Stimulated activated naive CD8-positive, alpha-beta T cell treated with anti-CD3 and anti-CD28 coated beads, Interleukin-15, Interleukin-2, amounts not matched to agents 100 U/mL and 50 U/mL, for 24 hours (primary cell): ENCODE data around the gene TMEM44.
"Not testable (repeated sequence)": the region's sequence is repeated elsewhere in the genome, so short reads cannot be mapped to it uniquely, and the experiment has no call there.

Source experiments
- ATAC-seq: fragments of 150-1000 bp; cut with Tn5 transposase; one replicate; pipeline ENCODE4 v1.10.0; 2021
- DNase-seq: peaks from one replicate; pipeline ENCODE4 v3.0.0; 2021

Gene TMEM44

DNA sequence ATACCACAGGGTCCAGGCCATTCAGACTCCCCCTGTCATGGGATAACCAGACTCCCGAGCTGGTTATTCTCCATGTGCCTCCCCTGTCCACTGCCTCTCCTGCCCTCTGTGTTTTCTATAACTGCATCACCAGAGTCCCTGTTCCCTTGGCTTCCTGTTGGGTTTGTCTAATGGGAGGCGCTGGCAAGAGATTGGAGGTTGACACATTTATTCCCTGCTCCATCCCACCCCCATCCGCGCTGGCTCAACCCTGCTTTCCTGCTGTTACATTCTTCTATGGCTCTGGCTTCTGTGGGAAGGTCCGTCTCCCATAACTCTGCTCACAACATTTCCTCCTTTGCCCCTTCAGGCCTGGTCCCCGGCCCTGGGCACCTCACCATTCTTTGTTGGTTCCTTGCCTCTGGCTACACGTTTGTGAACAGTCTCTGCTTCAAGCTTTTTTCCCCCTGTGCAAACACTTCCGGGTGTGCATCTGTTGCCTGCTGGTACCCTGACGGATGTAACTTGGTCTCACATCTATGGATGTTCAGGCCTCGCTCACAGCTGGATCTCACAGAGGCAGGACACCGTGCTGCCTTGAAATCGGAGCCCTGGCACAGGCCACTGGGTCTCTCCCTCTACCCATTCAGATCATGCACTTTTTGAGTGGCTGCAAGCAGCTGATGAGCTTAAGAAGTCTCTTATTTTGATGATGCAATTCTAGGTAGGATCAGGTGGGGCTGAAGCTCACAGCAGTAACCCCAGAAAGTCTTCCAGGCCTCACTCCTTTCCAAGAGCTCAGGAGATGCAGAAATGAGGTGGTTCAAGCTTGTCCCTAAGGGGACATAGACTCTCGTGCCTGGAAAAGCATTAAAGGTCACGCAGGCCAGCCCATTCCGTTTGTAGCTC, 77.8 kb downstream of the TMEM44 start:
- DNase-seq = no peak
- ATAC-seq = no peak

DNA sequence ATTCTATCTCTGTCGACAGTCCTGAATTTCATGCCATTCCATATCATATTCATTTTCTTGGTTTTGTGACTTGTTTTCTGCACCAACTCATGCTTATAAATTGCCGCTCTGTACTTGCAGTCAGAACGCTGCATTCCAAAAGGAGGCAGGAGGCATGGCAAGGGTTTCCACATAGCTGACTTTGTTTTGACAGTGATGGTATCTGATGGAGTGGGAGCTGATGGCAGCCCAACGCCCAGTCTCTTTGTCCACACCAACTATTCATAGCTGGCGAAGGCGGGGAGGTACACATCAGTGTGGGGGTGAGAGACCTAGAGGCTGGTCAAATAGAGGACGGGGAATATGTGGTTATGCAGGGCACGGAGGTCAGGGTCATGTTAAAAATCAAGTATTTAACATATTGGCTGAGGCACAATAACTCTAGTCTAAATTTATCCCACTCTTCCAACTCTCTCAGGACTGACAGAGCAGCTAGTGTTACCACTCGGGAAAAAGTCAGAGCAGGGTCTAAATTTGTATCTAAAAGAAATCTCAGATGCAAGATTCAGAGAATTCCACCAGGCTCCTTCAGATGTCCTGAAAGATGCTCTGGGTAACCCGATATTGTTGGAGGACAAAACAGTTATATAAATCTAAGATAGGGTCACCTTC, 78.6 kb downstream of the TMEM44 start:
- DNase-seq (no peak), ATAC-seq (no peak)

DNA sequence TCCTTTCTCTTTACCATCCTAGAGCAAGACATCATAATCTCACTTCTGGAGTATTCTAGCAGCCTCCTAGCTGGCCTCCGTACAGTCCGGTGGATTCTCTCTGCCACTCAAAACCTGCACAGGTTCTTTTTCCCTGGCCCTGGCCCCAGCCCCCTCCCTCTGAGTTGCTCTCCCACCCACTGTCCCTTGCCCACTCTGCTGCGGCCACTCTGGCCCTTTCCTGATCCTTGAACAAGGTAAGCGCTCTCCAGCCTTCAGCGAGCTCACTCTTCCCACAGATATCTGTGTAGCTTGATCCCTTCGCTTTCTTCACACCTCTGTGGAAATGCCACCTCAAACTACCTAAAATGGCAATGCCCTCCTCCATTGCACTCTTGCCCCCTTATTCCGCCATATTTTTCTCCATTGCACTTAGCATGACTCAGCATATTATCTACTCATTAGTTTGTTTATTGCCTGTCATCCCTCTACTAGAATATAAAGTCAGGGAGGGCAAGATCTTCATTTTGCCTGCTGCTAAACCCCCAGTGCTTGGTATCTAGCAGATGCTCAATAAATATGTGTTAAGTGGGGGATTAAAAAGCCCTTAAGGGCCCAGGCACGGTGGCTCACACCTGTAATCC, 80.8 kb downstream of the TMEM44 start:
- no peak for ATAC-seq
- no peak for DNase-seq

DNA sequence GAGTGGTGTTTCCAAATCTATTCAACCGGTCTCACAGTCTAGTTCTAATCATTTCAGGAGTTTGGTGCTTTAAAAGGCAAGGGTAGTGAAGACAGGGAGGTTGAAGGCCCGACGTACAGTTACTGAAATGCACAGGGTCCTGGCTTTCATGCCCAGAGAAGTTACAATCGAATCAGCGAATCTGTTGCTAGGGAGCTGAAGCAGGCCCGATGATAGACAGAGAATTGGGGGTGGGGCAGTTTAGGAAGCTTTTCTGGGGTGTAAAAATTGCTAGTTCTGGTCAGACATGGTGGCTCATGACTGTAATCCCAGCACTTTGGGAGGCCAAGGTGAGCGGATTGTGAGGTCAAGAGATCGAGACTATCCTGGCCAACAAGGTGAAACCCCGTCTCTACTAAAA, 83.4 kb downstream of the TMEM44 start:
- DNase-seq = no peak
- ATAC-seq = no peak

DNA sequence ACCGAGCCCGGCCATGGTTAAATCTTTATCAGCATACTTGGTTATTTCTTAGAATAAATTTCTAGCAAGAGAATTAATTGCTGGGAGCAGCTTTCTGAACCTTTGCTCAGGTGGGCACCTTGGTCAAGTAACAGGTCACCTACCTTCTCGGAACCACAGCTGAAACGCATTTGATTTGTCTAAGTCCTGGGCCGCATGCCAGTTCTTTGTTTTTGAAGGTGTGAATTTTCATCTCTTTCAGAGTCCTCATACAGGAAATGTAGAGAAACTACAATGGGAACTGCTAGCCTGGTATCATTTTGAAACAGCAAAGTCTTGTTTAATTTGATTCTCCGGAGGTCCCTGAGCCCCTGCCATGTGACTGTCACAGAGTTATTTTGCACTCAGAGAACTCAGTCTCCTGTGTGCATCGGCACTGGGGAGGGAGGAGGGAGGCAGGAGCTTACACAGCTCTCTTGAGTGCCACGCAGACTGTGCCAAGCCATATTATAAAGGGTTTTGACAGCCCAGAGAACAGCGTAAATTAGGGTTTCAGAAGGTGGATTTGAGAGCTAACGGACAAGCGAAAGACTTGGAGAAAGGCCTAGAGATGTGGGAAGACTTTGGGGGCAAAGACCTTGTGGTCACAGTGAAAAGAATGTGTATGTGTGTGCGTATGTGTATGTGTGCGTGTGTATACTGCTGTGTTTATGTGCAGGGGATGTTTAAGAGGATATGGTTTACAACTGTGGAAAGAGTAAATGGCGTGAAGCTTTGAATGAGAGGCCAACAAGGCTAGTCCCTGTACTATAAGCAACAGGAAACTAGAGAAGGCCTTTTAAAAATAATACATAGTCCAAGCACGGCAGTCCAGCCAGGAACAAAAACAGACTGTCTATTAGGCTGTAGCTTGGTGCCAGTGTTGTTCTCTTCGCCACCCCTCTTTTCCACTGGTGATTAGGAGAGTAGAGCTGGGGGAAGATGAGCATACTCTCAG, 84.6 kb downstream of the TMEM44 start:
- no peak for DNase-seq
- no peak for ATAC-seq

DNA sequence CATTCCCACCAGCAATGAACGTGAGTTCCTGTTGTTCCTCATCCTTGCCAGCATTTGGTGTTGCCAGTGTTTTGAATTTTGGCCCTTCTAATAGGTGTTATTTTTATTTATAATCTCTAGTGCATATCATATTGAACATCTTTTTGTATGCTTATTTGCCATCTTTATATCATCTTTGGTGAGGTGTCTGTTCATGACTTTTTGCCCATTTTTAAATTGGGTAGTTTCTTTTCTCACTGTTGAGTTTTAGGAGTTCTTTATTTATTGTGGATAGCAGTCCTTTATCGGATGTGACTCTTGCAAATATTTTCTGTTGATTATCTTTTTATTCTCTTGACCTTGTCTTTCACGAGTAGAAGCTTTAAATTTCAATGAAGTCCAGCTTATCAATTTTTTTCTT, 86.2 kb downstream of the TMEM44 start:
- DNase-seq (no peak), ATAC-seq (no peak)

DNA sequence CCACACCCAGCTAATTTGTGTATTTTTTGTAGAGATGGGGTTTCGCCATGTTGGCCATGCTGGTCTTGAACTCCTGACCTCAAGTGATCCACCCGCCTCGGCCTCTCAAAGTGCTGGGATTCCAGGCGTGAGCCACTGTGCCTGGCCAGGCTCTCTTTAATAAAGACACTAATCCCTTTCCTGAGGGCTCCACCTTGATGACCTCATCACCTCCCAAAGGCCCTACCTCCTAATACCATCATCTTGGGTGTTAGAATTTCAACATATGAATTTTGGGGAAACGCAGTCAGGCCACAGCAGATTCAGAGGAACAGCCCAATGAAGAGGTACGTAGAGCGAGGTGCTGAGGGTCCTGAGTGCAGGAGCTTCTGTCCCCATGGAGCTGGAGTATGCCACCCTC, 87.7 kb downstream of the TMEM44 start:
- ATAC-seq, DNase-seq: not testable (repeated sequence)

DNA sequence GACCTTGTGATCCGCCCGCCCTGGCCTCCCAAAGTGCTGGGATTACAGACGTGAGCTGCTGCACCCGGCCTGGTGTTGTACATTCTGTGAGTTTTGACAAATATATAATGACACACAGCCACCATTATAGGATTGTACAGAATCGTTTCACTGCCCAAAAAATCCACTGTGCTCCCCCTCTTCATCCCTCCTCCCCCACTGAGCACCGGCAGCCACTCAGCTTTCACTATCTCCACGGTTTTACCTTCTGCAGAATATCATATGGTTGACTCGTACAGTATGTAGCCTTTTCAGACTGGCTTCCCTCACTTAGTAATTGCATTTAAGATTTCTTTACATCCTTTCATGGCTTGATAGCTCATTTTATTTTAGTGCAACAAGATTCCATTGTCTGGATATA, 89.7 kb downstream of the TMEM44 start:
- ATAC-seq (no peak), DNase-seq (no peak)

DNA sequence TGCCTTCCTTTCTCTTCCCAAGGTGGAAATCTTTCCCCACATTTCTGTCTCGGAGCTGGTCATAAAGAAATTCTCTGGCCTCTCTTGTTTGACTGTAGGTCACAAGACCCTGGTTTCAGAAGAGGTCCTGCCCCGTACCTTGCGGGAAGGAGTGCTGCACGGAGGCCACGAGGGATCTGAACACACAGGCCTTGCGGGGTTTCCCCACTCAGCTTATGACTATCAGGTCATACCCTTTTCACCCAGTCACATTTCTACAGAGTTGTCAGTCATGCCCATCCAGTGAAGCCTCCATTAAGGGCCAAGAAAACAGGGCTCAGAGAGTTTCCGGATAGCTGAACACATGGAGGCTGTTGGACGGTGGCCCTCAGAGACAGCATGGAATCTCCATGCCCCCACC, 91.7 kb downstream of the TMEM44 start:
- DNase-seq (peak; percentile 17), ATAC-seq (peak; percentile 72)

DNA sequence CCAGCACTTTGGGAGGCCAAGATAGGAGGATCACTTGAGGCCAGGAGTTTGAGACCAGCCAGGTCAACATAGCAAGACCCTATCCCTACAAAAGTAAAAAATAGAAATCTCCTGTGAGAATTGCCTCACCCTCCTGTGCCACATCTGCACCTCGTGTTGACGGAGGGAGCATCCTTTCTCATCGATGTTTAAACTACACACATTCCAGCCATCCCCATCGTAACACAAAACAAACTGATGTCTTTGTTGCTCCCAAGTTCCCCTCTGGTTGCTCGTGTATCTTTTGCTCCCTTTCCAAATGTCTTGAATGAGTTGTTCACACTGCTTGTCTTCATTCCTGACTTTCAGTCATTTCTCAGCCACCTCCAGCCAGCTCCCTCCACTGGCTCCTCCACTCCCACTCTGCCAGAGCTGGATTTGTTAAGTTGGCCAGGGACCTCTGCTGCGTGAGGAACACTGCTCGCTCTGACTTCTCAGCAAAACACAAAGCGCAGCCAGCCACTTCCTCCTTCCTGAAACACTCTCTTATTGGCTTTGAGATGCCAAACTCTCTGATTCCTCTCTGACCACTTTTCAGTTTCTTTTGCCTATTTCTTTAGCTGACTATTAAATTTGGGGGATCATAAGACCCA, 92.8 kb downstream of the TMEM44 start:
- ATAC-seq (no peak), DNase-seq (no peak)

DNA sequence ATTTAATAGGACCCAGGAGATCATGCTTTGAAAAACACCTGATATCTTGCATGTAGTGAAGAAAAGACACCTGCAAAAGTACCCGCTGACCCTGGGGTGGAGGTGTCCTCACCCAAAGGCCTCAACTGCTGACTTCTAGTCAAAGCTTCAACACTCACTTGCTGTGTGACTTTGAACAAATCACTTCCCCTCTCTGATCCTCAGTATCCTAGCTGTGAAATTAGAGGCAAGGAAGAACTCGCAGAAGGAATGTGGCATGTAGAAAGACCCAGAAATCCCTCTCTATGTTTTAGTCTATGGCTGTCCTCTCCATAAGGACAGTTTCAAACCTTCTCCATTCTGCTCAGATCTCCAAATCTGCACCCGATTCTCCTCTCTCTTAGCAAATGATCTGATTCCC, 93.7 kb downstream of the TMEM44 start:
- DNase-seq = no peak
- ATAC-seq = no peak

DNA sequence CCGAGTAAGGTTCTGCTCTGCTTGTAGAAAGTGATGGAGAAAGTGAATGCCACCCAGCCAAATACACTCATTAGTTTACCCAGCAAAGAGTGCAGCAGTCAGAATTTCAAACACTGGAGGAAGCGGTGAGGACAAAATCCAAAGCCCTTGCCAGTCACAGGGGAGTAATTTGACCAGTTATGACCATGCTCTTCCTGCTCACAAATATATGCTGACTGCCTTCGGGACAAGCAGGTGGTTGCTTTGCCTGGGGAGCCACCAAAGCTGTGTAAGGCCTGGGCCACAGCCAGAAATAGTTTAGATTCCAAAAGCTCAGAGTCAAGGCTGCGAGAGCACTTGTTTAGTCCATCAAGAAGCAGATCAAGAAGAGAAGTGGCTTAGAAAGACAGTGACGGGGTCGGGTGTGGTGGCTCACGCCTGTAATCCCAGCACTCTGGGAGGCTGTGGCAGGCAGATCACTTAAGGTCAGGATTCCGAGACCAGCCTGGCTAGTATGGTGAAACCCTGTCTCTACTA, 95.4 kb downstream of the TMEM44 start:
- no peak for DNase-seq
- ATAC-seq = no peak
